GM12892 (cell line): ENCODE data around the gene SLC7A10.

Experiments
- POLR2A ChIP-seq: IDR thresholded peaks from 2 replicates; pipeline ENCODE4 v1.6.1; 2011; ENCODE audit warnings: low read depth, low read length, control low read depth
- POLR2AphosphoS5 ChIP-seq: IDR thresholded peaks from 2 replicates; pipeline ENCODE4 v1.6.1; 2011; ENCODE audit warnings: low read depth, low read length, control low read depth
- TAF1 ChIP-seq: IDR thresholded peaks from 2 replicates; pipeline ENCODE4 v1.6.1; 2011; ENCODE audit warnings: low read depth, mild to moderate bottlenecking, control low read depth, low read length, borderline replicate concordance

DNA sequence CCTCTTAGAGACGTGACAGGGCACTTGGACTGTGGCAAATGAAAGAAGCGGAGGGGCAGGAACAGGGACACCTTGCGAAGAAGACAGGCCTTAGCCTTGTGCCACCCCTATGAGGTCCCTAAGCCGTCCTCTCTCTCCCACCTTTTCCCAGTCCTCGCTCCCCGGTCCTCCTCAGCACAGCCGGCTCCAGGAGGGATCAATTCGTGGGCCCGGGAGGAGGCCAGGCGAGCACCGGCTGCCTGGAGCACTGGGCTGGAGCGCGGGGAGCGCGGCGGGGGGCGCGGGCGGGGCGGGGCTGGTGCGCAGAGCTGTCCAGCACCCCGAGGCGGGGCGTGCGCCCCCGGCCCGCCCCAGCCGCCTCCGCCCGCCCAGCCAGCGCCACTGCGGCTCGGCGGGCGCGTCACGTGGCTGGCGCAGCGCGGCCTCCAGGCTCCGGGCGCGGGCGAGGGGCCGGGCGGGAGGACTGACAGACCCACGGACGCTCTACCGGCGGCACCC is 31.7 kb downstream of the SLC7A10 start, which contains the start of gene LRP3:
- TF ChIP-seq POLR2AphosphoS5 = no peak
- TF ChIP-seq POLR2A = no peak
- no peak for TF ChIP-seq TAF1
